Measurements from ENCODE around the gene PTRHD1. TPM values are rescaled to one million over a fixed set of nuclear protein-coding genes. Genes with fewer than 3 reads are reported as not detected.

PTRHD1 gene
- total and polyA plus RNA-seq, 11 donors: 12.6 to 37.1 (median 27.5) TPM

DNA sequence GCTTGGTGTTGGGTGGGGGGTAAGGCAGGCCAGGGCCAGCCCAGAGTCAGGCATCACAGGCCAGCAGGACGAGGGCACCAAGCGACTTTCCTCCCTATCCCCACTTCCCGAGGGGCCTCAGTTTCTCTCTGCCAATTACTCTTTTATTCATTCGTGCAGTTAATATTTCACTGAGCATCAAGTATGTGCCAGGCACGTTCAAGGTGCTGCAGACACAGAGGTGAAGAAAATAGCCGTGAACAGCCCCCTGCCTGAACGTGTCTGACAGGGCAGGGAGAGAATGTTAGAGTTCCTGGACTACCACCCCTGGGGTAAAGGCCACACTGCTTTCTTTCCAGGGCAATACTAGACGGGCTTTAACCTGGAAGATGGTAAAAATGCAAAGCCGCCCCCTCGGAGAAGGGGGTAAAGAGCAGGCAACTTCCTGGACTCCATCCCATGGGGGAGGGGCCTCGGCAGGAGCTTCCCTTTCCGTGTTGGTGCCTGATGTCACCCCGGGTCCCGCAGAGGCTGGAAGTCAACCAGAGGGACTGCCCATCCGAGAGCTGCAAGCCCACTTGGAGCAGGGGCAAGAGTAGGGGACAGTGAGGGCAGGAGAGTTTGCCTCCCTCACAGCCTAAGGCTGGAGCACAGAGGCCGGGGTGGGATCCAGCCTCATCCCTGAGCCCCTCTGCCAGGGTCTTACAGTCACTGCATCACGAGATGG is 47.1 kb upstream of the PTRHD1 start:
- H3K4me3 ChIP-seq: no peak overlapping the region
- H3K27me3 ChIP-seq: no peaks in the 10 kb centered on the region
- WGBS, 4 donors: 68 to 78% (median 76%) methylated on average over 17 of the region's 17 CpGs
- H3K4me1 ChIP-seq: no peaks in the 10 kb centered on the region
- no peaks in the 10 kb centered on the region for H3K9me3 ChIP-seq
- TF ChIP-seq, protein P1, sequence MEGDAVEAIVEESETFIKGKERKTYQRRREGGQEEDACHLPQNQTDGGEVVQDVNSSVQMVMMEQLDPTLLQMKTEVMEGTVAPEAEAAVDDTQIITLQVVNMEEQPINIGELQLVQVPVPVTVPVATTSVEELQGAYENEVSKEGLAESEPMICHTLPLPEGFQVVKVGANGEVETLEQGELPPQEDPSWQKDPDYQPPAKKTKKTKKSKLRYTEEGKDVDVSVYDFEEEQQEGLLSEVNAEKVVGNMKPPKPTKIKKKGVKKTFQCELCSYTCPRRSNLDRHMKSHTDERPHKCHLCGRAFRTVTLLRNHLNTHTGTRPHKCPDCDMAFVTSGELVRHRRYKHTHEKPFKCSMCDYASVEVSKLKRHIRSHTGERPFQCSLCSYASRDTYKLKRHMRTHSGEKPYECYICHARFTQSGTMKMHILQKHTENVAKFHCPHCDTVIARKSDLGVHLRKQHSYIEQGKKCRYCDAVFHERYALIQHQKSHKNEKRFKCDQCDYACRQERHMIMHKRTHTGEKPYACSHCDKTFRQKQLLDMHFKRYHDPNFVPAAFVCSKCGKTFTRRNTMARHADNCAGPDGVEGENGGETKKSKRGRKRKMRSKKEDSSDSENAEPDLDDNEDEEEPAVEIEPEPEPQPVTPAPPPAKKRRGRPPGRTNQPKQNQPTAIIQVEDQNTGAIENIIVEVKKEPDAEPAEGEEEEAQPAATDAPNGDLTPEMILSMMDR (IDR thresholded peaks at IDR 0.05): no peak
- no peak for TF ChIP-seq POLR2A (IDR thresholded peaks at IDR 0.05)
- intact Hi-C loops (cut with DNase I): no loop called here
- no peak overlapping the region for H3K27ac ChIP-seq
- H3K36me3 ChIP-seq: peaks cover 0 to 30% (median 4%) of the 10 kb centered on the region in 9 donors
- ATAC-seq (no peak), DNase-seq (no peak)

DNA sequence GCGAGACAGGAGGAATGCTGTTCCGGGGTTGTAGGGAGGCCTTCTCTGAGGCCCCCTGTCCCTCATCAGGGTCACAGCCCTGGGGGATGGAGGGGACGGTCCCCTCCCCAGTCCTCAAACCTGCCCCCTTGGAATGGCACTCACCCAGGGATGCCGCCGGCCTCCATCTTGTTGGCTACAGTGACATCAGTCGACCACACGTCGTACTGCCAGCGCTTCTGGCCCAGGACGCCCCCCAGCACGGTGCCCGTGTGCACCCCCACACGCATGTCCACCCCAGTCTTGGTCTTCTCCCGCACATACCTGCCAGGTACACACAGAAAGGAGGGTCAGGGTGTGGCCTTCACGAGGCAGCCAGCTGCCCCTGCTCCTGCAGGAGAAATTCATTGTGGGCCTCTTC is 46.5 kb upstream of the PTRHD1 start:
- WGBS, 4 donors: 91 to 96% (median 94%) methylated on average over 10 to 15 of the region's 15 CpGs
- no peak overlapping the region for H3K27ac ChIP-seq
- H3K27me3 ChIP-seq: no peaks in the 10 kb centered on the region
- no peak overlapping the region for H3K4me3 ChIP-seq
- intact Hi-C loops (cut with DNase I): no loop called here
- no peak for TF ChIP-seq POLR2A (IDR thresholded peaks at IDR 0.05)
- TF ChIP-seq, protein P1 (IDR thresholded peaks at IDR 0.05): no peak
- no peaks in the 10 kb centered on the region for H3K4me1 ChIP-seq
- peaks cover 0 to 31% (median 4%) of the 10 kb centered on the region in 9 donors for H3K36me3 ChIP-seq
- no peaks in the 10 kb centered on the region for H3K9me3 ChIP-seq
- DNase-seq: no peak
- ATAC-seq: no peak

DNA sequence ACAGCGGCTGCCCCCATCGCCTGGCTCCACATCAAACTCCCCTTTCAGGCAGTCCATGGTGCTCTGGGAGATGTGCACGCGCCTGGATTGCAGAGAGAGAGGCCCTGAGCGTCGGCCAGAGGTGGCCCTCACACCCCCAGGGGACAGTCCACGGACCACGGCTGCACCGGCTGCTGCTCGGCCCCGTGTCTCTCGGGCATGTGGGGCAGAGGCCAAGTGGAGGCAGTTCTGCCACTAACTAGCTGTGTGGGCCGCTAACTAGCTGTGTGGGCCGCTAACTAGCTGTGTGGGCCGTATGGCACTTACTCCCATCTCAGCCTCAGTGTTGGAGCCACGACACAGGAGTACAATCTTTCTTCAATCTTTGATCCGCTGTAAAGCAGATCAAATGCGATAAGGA is 45.4 kb upstream of the PTRHD1 start:
- 92 to 97% (median 93%) methylated on average over 18 of the region's 18 CpGs for WGBS, 4 donors
- intact Hi-C loops (cut with DNase I): no loop called here
- ATAC-seq: peak in 1 of 4 donors; percentile 32

DNA sequence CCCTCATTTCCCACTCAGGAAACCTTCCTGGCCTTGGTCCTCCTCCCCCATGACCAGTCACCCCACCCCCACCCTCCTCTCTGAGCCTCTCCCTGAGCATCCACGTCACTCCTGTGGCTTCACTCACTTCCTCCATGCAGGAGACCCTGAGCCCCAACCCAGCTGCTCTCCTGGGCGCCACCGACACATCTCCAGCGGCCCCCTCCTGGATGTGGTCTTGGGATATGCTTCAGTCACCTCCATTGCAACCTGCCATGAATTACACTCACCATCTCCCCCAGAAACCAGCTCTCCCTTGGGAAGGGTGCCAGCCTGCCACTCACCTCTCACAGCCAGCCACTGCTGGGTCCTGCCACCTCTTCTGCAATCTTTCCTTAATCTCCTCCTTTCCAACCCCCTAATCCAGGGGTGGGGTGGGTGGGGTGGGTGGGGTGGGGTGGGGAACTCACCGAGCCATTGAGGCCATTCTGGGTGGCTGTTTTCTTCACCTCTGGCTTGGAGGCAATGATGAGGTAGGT is 44.9 kb upstream of the PTRHD1 start:
- DNase-seq: no peak
- TF ChIP-seq POLR2A (IDR thresholded peaks at IDR 0.05): no peak
- TF ChIP-seq, protein P1 (IDR thresholded peaks at IDR 0.05): no peak
- WGBS, 4 donors: 91 to 98% (median 91%) methylated on average over 4 to 5 of the region's 5 CpGs
- intact Hi-C loops (cut with DNase I): no loop called here
- no peak overlapping the region for H3K27ac ChIP-seq
- no peak for ATAC-seq
- peaks cover 0 to 41% (median 4%) of the 10 kb centered on the region in 9 donors for H3K36me3 ChIP-seq
- H3K27me3 ChIP-seq: no peaks in the 10 kb centered on the region
- no peak overlapping the region for H3K4me3 ChIP-seq
- no peaks in the 10 kb centered on the region for H3K9me3 ChIP-seq
- no peaks in the 10 kb centered on the region for H3K4me1 ChIP-seq

More for the DNA sequence above, 45.4 kb upstream of the PTRHD1 start:
- Histone ChIP-seq H3K27ac (no peak overlapping the region), H3K4me3 (no peak overlapping the region), H3K4me1 (no peaks in the 10 kb centered on the region), H3K36me3 (peaks cover 0 to 41% (median 4%) of the 10 kb centered on the region in 9 donors), H3K27me3 (no peaks in the 10 kb centered on the region), H3K9me3 (no peaks in the 10 kb centered on the region)
- no peak for DNase-seq
- TF ChIP-seq, protein P1 (IDR thresholded peaks at IDR 0.05): no peak
- no peak for TF ChIP-seq POLR2A (IDR thresholded peaks at IDR 0.05)
